Stimulated activated CD8-positive, alpha-beta memory T cell treated with anti-CD3 and anti-CD28 coated beads, Interleukin-4, amount 100 ng/mL, for 1 hour (primary cell): ENCODE measurements around the gene PGA3.
"Not testable (repeated sequence)": the region's sequence is repeated elsewhere in the genome, so short reads cannot be mapped to it uniquely, and the experiment has no call there.

Source experiments
- DNase-seq, 2 donors: peaks; one replicate each; pipeline ENCODE4 v3.0.0-alpha.2; 2020; ENCODE audit warnings: low read depth in 2 of 2, low spot score in 1 of 2

Gene PGA3

DNA sequence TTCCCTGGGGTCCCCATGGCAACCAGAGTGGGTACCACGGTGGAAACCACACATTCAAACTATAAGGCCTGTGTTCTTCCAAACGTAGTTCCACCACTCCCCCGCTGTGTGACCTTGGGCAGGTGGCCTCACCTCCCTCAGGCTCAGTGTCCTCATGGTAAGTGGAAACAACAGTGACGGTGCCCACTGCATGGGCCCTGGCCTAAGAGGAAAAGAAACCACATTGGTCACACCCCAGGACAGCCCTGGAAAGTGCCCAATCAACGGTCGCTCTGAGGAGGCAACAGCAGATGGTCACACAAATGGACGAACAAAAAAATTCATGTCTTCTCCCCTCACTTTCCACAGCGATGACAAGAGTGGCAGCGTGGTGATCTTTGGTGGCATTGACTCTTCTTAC lies 44.8 kb downstream of the PGA3 start:
- DNase-seq: not testable (repeated sequence)

DNA sequence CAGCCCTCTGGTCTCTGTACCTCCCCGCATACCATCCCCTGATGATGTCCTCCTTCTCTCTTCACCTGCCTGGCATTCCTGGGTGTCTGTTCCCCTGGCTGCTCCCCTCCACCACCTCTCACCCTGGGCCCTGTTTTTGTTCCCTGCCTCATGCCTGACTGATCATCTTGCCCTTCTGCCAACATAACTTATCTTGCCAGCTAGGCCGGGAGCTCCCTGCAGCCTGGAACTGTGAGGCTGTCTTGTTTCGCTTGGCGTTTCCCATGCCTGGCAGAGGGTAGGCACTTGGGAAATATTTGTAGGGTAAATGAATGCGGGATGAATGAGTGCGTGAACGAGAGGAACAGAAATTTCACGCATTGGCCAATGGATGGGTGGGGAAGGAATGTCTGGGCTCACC lies 45.9 kb downstream of the PGA3 start:
- not testable (repeated sequence) for DNase-seq

DNA sequence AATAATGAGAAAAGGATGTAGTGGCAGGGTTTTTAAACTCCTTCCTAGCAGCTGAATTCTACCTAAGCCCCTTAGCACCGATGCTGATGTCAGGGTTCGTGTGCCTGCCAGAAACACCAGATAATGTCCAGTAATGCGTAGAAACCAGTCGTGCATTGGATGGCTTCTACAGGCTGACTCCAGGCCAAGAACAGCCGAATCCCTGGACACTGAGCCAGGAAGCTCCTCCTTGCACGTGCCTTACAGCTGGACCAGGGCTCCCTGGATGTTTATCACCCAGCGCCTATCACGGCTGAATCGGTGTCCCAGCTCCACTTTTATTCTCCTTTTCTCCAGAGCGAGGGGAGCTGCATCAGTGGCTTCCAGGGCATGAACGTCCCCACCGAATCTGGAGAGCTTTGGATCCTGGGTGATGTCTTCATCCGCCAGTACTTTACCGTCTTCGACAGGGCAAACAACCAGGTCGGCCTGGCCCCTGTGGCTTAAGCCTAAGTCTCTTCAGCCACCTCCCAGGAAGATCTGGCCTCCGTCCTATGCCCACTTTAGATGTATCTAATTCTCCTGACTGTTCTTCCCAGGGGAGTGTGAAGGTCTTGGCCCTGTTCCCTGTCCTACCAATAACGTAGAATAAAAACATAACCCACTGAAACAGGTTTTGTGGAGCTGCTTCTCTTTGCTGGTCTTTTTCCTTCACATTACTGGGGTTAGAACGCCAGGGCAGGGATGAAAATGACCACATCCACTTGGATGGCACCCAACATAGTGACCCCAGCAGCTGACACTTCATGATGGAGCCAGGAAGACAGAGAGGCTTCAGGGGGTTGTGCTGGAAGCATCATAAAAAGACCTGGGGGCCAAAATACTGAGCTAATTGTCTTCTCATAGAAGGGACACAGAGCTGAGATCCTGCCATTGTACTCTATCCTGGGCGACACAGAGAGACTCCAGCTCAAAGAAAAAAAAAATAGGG lies 47.8 kb downstream of the PGA3 start:
- not testable (repeated sequence) for DNase-seq

DNA sequence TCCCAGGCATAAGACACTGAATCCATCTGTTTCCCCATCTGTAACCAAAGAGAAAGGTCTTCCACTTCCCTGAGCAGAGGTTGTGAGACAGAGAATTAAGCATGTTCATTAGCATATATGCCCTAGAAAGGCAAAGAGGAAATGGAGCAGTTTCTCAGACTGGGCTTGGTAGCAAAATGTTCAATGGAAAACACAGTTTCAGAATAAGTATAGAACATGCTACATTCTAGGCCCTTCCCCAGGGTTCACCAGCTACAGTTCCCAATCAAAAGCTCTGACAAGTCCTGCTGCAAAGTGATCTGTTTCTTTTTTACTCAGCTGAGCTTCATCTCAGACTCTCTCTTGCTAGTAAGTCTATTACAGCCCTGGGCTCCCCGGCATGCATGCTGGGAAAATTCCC lies 49.0 kb downstream of the PGA3 start:
- DNase-seq: not testable (repeated sequence)

DNA sequence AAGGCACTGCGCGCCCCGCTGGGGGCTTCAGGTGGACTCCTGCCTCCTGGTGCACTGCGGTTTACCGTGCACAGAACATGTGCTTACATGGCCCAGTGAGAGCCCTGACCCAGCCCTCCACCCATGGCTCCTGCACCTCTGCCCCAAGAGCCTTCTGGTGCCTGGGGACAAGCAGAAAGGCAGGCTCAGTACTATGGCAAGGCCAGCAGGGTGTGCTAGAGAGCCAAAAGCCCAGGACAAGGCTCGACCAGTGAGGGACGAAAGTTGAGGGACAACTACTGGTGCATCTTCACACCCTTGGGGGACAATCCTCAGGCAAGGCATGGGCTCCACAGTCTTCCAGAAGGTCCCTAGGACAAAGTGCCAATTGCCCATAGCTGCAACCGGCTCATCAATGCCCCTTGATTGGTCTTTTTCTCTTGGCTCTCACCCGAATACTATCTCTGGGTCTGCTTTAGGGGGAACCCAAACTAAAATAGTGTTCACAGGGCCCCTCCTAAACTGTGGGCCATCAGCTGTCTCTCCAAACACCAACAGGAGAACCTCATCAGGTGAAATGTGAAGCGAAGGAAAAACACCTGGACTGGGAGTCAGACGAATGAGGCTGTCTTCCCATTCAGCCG lies 51.2 kb downstream of the PGA3 start:
- DNase-seq: peak in 1 of 2 donors; percentile 25

DNA sequence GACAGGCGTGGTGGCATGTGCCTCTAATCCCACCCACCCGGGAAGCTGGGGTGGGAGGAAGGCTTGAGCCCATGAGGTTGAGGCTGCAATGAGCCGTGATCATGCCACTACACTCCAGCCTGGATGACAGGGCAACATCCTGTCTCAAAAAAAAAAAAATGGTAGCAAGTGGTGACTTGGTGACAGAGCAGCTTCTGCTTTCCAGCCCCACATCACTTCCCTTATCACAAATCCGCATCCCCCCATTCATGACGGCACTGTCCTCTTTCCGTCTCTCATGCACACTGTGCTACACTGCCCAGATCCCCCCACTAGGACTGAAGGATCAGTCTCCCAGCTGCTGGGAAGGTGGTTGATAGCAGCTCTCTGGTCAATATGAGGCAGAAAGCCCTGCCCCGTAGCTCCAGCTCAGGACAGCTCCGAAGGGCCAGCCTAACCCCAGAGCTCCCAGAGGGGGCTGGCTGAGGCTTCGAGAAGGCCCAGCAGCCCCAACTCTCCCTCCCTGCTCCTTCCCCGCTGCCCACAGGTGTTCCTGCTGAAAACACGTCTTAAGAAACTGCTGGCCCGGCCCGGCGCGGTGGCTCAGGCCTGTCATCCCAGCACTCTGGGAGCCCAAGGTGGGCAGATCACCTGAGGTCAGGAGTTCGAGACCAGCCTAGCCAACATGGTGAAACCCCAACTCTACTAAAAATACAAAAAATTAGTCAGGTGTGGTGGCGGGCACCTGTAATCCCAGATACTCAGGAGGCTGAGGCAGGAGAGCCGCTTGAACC lies 53.6 kb downstream of the PGA3 start:
- DNase-seq: no peak

DNA sequence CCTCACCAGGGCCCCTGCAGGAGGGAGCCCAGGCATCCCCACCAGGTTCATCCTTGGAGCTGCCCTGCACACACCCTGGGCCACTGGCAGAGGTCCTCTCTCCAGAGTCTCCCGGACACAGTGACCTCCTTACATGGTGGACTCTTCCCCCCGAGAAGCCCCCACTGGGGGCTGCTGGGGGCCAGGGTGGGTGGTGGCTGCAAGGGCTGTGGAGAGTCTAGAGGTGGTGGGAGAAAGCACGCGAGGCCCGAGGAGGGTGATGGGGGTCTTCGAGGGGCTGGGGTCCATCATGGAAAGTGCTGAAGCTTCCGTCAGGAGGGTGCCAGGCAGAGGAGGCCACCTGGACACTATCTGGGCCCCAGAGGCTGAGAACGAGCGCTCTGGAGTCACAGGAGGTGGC lies 55.2 kb downstream of the PGA3 start:
- DNase-seq: no peak

DNA sequence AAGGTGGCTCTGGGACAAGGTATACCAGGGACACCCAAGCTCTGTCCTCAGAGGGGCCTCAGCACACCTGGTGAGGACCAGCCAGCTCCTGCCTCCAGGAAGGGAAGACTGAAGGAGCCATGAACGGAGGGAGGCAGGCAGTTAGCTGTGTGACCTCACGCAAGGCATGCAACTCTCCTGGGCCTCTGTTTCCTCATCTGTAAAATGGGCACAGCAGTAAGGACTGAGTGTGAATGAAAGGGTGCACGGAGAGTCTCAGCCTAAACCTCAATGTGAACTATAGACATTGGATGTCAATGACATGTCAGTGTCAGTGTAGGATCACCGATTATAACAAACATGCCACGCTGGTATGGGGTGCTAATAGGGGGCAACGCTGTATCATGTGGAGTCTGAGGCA lies 56.0 kb downstream of the PGA3 start:
- DNase-seq: no peak
